IPS-NIHi11 (cell line): Measurements from ENCODE around the gene CNTNAP5.
"Not testable (repeated sequence)": the region's sequence is repeated elsewhere in the genome, so short reads cannot be mapped to it uniquely, and the experiment has no call there.

ENCODE experiments used
- DNase-seq: peaks from one replicate; pipeline ENCODE4 v3.0.0; 2012; ENCODE audit warnings: mixed read lengths, low spot score

The CNTNAP5 gene

DNA sequence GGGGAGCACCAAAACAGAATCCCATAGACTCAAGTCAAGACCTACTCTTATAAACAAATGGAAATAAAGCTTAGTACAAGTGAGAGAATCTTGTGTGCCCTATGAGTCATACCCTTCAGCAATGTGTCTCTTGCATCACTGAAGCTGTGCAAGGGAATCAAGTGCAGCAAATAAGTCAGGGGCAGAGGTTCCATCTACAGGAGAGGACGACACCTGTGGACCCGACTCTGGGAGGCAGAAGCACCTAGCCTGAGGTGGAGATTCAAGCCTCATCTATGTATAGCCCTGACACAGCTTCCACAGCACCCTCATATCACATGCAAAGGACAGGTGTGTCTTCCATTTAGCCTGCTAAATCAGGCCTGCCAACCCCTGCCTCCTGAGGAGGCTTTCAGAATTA lies 298.2 kb downstream of the CNTNAP5 start:
- DNase-seq, result no peak

DNA sequence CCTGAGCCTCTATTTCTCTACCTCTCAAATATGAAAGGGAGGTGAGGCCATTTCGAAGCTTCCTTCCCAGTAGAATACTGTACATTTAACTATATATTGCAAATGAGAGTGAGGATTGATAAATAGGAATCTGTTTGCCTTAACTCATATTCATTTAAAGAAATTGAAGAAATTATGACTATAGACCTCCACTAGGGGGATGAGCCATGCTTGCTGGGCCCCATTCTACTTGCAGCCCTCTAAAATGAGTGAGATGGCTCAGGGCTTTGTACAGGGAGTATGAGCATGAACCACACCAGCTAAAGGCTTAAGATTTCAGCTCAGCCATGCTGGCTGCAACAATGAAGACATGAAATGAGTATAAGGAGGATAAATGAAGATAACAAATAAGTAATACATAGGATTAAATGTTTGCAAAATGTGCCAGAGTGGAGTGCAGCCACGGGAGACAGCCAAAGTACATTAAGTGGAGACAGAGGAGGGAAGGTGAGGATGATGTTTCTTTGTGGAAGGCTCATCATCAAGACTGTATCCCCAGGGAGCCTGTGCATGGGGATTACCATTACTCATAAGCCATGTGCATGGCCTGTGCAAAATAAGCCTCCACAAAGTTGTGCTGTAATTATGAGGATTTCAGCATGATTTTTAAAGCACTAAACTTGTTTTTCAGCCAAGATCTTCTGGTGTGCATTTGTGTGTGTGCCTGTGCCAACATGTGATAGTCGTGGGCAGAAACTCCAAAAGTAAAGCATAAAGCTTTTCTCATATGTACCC lies 300.8 kb downstream of the CNTNAP5 start:
- DNase-seq, result no peak

DNA sequence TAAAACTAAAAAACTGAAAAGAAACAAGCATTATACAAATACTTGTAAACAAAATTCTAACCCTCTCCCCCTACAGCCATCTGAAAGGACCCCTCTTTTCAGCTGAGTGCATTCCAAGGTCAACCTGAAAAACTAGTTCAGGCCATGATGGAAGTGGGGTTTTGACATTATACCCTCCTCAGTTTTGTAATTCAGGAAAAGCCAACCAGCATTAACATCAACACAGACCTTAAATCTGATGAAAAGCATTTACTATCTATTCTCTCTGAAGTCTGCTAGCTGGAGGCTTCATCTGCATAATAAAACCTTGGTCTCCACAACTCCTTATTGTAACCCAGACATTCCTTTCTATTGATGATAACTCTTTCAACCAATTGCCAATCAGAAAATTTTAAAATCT lies 302.2 kb downstream of the CNTNAP5 start:
- DNase-seq, result no peak

DNA sequence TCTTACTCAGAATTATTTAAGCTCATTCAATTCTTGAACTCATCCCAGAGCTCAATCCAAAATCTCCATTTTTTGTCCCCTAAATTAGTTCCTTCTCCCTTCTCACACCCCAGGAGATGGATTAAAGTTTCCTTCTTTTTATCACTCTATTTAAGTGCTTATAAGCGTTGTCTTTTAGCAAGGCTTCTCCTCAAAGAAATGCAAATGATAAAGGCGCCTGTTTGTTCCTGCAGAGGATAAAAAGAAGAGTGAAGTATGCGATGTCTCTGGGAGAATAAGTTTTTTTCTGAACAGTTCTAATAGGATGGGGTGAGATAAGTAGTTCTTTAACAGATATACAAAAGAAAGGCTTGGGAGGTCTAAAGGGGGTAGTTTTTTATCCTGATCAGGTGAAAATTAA lies 303.3 kb downstream of the CNTNAP5 start:
- DNase-seq, result no peak

DNA sequence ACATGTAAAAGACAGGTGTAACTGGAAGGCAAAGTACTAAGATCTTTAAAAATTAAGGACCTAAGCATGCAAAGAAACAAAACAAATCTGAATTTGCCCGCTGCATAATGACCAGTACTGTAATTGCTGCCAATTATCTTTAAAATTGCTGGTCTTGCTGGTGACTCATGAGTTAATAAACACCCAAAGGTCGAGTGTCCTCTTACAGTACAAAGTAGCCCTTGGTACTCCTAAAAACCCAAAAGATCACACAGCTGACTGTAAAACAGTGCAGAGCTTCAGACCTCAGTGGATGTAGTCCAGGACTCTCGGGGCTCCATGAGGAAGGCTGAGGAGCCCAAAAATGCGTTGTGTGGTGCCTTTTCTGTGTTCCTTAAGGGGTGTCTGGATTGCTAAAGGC lies 308.7 kb downstream of the CNTNAP5 start:
- no peak for DNase-seq

DNA sequence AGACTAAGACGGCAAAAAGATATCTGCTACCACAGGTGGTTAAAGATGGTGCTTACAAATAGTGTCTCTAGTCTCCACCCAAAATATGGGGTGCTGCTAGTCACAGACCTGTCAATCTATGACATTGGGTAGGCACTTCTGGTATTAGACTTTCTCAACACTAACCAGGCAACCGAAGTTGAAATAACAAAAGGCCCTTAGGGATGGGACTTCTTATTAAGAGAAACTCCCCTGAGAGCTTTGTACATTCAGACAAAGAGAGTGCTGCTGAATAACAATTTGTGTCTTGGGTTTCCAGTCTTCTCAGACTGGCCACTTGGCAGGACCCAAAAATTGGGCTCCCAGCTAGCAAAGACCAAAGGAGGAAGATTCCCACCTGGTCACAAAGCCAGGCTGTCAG lies 310.0 kb downstream of the CNTNAP5 start:
- no peak for DNase-seq

DNA sequence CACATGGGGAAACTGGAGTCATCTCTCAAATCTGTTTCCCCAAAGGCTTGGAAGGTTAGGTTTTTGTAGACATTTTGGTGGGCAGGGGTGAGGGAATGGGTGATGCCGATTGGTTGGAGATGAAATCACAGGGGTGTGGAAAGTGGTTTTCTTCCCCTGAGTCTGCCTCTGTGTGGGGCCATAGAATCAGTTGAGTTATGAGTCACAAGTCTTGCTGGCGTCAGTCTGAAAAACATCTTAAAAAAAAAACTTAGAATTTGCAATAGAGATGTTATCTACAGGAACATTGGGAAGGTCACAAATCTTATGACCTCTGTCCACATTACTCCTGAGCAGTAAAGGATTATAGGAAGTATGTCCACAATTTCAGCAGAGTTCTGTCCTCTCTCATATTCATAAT lies 314.6 kb downstream of the CNTNAP5 start:
- DNase-seq, result no peak

DNA sequence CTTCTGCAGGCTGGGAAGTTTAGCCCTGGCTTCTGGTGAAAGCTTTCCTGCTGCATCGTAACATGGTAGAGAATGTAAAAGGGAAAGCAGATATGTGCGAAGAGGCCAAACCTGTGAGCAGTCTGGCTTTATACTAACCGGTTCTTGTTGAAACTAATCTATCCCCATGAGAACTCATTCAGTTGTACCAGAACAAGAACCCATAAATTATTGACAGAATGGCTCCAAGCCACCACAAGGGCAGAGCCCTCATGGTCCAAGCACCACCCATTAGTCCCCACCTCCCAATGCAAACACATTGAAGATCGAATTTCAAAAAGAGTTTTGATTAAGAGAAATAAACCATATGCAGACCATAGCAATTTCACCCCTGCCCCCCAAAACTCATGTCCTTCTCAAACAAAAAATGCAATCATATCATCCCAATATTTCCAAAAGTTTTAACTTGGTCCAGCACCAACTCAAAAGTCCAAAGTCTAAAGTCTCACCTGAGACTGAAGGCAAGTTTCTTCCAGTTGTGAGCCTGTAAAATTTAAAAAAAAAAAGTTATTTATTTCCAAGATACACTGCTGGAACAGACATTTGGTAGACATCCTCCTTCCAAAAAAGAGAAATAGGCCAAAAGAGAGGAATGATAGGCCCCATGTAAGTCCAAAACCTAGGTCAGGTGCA lies 318.9 kb downstream of the CNTNAP5 start:
- no peak for DNase-seq

DNA sequence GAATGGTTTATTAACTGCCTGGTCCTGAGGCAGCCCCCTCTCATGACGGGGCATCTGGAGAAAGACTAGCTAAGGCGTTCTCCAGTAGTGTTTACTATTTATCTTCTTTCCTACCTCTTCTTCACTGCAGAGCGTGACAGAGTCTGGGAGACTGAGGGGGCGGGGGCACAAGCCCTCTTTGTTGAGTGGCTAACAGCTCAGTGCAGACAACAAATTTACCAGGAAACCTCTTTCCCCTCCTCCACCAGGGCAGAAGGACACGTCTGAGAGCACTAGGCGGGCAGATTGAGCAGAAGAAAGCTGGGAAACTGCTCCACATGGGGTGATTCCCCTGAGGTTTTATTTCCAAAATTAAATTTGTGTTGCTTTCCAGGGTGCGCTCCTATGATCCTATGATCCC lies 322.1 kb downstream of the CNTNAP5 start:
- DNase-seq, result no peak

DNA sequence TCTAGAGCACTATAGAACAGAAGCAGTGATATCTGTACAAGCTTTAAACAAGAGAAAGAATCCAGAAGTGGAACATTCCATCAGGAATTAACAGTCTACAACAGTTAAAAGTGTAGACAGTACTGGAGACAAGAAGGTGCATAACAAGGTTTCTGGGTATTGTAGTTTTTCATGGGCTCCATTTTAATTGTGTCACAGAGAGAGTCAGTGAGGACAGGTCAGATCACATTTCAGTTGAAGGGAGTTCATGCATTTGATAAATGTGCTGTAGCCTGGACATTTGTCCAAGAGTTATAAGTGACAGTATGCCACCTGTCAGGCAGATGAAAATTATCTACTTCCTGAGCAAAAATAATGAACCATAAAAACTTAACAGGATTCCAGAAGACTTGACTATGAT lies 328.6 kb downstream of the CNTNAP5 start:
- no peak for DNase-seq

DNA sequence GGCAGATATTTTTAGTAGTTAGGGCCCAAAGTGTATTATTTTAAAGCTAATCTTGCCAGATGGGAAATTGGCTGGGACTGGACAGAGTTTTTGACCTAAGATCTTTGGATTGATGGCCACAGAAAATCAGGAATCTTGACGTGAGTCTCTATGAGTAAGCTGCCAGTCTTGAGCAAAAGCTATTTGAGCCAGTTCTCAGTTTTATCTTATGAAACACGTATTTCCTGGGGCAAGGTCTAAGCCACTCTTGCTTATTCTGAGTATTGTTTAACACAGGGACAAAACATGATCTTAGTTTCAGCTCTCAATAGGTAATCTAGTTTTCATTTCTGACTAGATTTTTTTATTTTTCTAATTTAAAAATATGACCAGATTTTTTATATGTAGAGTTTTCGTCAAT lies 329.4 kb downstream of the CNTNAP5 start:
- no peak for DNase-seq

DNA sequence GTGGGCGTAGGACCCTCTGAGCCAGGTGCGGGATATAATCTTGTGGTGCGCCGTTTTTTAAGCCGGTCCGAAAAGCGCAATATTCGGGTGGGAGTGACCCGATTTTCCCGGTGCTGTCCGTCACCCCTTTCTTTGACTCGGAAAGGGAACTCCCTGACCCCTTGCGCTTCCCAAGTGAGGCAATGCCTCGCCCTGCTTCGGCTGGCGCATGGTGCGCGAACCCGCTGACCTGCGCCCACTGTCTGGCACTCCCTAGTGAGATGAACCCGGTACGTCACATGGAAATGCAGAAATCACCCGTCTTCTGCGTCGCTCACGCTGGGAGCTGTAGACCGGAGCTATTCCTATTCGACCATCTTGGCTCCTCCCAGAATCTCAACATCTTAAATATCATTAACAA lies 336.9 kb downstream of the CNTNAP5 start:
- not testable (repeated sequence) for DNase-seq

DNA sequence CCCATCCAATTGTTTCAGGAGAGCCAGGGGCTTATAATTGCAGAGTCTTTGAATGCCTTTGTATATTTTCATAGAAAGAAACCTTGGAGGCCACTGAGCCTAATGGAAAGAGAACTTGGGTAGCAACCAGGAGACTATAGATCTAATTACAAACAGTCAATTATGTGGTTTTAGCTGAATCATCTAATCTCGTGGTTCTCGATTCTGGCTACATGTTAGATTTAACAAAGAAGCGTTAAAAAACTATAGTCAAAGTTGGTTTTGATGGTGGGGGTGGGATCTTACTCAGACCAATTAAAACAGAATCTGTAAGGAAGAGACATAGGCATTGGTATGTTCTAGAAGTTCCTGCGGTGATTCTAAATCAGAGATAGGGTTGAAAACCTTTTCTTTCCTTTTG lies 344.1 kb downstream of the CNTNAP5 start:
- DNase-seq, result no peak

DNA sequence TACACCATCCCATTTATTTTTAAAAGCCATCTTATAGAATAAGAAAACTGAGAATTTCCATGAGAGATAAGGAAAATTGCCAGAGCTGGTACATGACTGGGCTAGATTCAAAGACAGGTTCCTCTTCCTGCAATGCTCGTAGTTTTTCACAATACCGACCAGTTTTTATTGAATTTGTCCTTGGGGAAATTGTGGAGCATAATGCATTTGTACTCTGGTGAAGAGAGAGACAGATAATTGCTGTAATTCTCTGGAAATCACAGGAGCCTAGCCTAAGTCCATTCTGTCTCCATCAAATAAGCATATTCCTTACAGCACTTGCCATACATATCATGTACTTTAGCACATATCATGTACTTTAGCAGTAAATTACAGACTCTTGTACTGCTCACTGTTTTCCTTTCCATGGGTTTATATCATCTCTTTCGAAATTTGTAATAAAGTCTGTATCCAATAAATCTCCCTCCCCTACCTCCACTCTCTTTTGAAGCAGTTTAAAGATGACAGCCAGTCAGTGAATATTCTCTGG lies 355.2 kb downstream of the CNTNAP5 start:
- no peak for DNase-seq

DNA sequence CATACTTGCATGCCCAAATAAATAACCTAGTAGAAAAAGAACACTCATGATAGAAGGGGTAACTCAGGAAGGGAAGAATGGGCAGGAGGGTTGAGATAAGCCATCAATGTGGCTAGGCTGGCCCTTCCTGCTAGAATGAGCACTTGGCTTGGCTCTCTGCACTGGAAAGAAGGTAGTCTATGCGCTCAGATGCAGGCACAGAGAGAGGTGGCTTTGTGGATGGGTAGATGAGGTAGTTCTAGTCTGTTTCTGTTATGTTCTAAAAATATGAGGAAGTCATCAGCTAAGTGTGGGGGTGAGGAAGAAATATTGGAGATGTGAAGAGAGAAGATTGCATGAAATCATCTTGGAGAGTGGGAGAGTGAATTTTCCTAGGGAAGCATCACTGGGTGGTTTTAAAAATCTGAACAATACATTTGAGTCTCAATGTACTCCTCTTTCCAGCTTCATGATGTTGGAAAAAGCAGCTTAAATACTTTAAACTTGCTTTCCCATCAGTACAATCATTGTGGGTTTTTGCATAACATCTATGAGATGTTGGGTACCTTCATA lies 357.1 kb downstream of the CNTNAP5 start:
- no peak for DNase-seq

DNA sequence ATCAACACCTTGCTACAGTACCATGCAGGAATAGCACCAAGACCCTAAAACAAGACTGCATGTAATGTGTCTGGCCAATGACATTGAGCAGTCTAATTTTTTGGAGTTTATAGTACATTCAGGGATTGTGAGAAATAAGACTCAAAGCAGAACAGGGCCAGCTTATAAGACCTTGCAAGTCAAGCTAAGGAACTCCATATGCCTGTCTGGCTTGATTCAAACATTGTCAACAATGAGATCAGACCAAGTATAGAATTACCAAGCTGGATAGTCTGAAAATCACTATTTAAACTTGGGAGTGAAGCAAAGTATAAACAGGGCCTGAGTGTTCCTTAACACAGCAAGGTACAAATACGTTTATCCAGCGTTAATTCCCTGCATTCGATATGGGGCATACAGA lies 370.9 kb downstream of the CNTNAP5 start:
- DNase-seq, result no peak

DNA sequence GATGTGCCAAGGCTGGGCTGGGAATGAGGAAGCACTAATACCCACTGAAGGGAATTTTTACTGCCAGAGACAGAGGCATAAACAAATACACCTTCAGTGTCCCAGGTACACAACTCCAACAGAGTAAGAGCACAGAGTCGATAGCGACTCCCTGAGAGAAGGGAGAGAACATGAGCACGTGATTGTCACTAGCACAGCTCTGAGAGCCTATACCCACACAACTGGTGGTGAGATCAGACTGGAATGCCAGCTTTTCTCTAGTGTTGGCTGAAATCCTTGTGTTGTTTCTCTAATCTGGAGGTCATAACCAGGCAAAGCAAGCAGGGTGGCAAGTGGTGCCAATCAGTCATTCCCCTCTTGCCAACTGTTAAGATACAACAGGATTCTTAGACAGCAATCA lies 377.2 kb downstream of the CNTNAP5 start:
- DNase-seq, result no peak

DNA sequence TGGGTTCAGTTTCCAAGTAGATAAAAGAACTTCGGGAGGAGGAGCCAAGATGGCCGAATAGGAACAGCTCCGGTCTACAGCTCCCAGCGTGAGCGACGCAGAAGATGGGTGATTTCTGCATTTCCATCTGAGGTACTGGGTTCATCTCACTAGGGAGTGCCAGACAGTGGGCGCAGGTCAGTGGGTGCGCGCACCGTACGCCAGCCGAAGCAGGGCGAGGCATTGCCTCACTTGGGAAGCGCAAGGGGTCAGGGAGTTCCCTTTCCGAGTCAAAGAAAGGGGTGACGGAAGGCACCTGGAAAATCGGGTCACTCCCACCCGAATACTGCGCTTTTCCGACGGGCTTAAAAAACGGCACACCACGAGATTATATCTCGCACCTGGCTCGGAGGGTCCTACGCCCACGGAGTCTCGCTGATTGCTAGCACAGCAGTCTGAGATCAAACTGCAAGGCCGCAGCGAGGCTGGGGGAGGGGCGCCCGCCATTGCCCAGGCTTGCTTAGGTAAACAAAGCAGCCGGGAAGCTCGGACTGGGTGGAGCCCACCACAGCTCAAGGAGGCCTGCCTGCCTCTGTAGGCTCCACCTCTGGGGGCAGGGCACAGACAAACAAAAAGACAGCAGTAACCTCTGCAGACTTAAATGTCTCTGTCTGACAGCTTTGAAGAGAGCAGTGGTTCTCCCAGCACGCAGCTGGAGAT lies 382.9 kb downstream of the CNTNAP5 start:
- DNase-seq, result not testable (repeated sequence)

DNA sequence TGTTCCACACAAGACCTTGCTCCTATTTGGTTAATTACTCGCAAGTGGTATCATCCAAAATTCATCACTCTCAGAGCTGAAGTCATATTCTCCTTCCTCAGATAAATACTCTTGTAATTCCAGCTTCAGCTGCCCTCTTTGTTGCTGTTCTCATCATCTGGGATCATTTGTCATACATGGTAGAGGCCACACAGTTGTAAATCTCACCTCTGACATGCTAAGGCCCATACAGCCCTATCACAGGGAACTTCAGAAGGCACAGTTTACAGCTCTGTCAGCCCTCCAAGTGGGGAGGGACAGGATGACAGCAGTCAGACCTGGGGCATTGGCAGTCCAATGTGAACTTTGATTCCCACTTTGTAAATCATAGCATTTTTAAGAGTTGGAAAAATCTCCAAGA lies 399.0 kb downstream of the CNTNAP5 start:
- no peak for DNase-seq

DNA sequence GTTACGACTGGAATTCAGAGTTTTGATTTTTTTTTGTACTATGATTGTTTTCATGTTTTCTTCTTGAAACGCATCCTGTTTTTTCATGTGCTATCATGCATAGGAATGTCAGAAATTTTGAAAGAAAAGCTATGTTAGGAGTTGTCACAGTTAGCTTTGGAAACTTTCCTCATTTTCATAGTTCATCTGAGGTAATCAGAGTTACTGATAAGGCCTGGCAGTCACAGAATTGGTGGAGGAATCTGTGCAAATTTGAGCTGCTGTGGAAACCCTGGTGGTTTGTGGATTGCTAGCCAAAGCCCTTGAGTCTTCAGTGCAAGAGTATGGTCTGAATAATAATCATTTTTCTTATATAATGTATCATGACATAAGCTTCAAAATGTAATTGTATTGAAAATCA lies 401.0 kb downstream of the CNTNAP5 start:
- no peak for DNase-seq

DNA sequence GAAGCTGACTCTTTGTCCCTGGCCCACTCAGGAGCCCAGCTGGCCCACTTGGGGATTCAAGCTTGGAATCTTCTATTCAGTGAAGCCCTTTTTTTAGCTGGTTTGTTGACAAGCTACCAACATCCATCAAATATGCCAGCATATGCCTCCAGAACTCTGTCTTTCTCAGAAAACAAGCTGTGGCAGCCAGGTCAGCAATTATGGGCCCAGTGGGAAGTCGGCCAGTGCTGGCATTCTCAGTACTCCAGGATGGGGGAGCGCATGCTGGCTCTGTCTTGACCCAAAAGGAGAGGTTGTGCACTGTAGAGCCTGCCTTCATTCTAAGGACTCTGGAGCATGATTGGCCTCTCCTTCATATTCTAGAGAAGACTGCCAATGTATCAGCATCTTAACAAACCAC lies 401.5 kb downstream of the CNTNAP5 start:
- peak; percentile 25 for DNase-seq

DNA sequence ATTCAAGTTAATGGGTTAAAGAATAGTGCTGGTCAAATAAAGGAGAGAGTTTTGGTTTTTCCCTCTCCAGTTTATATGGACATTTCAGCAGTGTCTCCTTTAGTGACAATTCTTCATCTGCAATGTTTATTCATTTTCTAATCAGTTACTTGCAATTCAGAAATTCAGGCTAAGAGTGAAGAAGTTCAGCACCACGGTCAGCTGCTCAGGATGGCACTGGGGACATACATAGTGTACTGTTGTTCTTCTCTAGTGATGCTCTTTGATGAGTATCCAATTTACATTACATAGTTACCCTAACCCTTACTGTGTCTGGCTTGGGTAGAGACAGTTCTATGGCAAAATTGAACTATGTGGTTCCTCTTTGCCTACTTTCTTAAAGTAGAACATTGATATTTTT lies 412.7 kb downstream of the CNTNAP5 start:
- DNase-seq, result peak; percentile 43

DNA sequence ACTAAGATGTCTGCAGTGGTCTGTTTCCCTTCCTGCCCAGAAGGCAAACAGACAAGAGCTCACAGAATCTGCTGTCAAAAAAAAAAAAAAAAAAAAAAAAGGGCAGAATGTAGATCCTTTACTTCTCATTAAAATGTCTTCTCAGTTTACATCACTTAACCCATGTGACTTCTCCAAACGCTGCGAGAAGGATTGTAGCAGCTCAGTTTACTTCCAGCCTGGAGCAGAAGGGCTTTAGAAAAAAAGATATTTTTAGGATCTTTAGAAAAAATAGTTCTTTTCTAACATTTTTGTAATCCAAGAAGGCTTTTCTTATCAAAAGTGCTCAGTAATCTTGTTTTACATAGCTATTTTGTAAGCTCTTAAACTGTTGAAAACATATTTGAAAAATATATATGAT lies 425.4 kb downstream of the CNTNAP5 start:
- DNase-seq, result no peak
